ENCODE results near the gene PIK3CB.
"Not testable (repeated sequence)": the region's sequence is repeated elsewhere in the genome, so short reads cannot be mapped to it uniquely, and the experiment has no call there.

The PIK3CB gene

DNA sequence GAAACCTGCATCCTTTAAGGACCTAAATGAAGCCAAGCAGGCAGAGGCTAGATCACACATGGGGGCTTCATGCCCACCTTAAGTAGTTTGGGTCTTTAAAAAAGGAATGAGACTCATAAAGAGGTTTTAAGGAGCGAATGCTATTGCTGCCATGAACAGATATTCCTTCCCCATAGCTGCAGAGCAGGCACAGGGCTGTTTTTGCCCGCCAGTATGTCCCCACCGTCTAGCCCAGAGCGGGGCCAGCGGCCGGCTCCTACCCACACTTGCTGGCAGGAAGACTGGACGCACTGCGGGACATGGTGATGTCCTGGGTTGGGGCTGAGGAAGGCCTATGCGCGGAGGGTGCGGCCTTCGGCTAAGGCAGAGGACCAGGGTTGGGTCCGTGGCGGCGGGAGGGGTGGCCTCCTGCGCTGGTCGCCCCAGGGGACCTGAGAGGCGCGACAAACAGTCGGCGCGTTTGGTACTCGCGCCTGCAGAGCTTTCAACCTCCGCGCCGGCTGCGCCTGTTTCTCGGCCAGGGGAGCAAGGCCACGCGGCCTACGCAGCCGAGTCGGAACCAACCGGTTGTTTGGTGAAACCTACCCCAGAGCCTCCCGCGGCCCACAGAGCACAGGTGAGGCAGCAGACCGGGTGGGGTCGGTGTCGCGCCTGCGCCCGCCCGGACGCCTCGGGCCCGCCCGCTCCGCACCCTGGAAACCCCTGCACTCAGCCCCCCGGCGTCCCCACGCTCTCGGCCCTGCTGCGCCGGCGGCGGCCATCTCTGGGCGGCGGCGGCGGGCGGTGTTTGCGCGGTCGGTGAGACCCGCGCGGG is 226.2 kb downstream of the PIK3CB start, which contains the start of gene FAIM:
Gene FAIM (plus strand): TSS at position 450 of the 814 bp plus-strand sequence. CDS start 10,956 bp downstream, outside the sequence.
- DNase-seq (ENCODE audit: low read depth): peak; percentile 42

GRCh38 chr3:138604106-138604595 is 230.6 kb downstream of the PIK3CB start:
- not testable (repeated sequence) for DNase-seq (ENCODE audit: low read depth)
